ENCODE data around the gene LGR5. TPM values are rescaled to one million over a fixed set of nuclear protein-coding genes. Genes with fewer than 3 reads are reported as not detected.

The LGR5 gene
- total RNA-seq, 4 donors from 2014 or later: 8.7 to 40.1 (median 24.3) TPM

DNA sequence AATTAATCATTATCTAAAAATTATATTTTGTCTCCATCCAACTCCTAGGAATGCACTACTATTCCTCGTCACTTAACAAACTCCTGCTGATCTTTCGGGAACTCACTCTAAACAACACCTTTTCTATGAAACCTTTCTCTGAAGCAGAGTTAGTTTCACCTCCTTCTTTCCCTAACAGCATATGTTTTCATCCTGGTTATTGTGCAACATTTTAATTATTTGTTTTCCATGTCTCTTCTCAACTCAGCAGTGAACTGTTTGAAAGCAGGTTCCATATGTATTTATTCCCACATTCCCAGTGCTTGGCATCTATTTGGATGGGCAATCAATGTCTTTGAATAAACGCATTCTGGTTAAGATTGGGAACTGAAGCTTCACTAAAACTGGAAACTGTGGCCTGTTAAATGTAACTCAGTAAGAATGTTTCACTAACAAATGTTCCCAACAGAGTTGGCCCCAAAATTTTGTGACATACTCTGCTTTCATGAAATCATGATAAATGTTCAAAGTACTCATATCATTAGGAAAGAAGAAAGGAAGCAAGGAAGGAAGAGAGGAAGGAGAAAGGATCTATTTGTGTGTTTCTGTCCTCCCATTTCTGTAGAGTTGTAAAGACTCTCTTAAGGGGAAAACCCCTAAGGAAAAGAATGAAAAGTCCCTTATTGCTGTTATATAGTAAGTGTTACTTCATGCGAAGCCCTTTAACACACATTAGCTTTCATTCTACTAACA lies 13.9 kb upstream of the LGR5 start:
- no peaks in the 10 kb centered on the region for H3K4me1 ChIP-seq
- H3K9me3 ChIP-seq: no peaks in the 10 kb centered on the region
- in situ Hi-C loops (cut with MboI; ENCODE audit: low sequenced_read_pairs in 4 of 4): no loop called here
- ATAC-seq (no peak), DNase-seq (no peak)
- no peak for TF ChIP-seq POLR2A (IDR thresholded peaks at IDR 0.05)
- TF ChIP-seq, protein P1, sequence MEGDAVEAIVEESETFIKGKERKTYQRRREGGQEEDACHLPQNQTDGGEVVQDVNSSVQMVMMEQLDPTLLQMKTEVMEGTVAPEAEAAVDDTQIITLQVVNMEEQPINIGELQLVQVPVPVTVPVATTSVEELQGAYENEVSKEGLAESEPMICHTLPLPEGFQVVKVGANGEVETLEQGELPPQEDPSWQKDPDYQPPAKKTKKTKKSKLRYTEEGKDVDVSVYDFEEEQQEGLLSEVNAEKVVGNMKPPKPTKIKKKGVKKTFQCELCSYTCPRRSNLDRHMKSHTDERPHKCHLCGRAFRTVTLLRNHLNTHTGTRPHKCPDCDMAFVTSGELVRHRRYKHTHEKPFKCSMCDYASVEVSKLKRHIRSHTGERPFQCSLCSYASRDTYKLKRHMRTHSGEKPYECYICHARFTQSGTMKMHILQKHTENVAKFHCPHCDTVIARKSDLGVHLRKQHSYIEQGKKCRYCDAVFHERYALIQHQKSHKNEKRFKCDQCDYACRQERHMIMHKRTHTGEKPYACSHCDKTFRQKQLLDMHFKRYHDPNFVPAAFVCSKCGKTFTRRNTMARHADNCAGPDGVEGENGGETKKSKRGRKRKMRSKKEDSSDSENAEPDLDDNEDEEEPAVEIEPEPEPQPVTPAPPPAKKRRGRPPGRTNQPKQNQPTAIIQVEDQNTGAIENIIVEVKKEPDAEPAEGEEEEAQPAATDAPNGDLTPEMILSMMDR (IDR thresholded peaks at IDR 0.05 in 4 of 5, conservative IDR thresholded peaks at IDR 0.05 in 1 of 5): no peak
- no peak overlapping the region for H3K4me3 ChIP-seq
- H3K27ac ChIP-seq: no peak overlapping the region
- intact Hi-C loops (cut with DNase I; ENCODE audit: low total_unique reads): no loop called here
- H3K27me3 ChIP-seq: no peaks in the 10 kb centered on the region
- no peaks in the 10 kb centered on the region for H3K36me3 ChIP-seq

DNA sequence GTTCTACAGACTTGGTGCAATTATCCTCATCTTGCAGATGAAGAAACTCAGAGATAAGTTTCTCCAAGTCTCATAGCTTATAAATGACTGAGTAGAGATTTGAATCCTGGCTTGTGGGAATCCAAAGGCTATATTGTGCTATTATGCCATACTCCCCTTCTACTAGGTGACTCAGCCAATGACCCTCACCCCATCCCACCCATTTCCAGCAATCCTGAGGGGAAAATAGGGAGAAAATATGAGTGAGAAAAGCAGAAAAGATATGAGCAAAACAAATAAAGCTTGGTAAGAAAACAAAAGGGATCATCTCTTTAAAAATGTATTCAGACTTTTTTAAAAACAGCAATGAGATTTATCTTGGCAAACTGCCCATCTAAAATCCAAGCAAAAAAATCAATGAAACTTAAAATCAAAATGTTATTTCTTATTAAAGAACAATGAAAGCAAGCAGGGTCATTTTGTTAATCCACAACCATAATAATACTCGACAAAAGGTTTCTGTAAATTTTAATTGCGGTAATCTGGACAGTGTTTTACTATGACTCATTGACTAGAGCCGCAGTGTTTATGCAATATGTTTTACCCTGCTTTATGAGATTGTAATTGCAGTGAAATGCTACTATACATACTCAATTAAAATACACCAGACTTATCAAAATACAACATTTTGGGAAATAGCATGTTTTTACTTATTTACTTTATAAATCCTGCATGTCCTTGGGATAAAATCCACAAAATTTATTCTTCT lies 13.1 kb upstream of the LGR5 start:
- in situ Hi-C loops (cut with MboI; ENCODE audit: low sequenced_read_pairs in 4 of 4): no loop called here
- Histone ChIP-seq H3K36me3 (no peaks in the 10 kb centered on the region), H3K4me1 (no peaks in the 10 kb centered on the region), H3K27ac (no peak overlapping the region), H3K4me3 (no peak overlapping the region), H3K27me3 (no peaks in the 10 kb centered on the region), H3K9me3 (no peaks in the 10 kb centered on the region)
- no peak for ATAC-seq
- intact Hi-C loops (cut with DNase I; ENCODE audit: low total_unique reads): no loop called here
- DNase-seq: no peak
- TF ChIP-seq, protein P1 (IDR thresholded peaks at IDR 0.05 in 4 of 5, conservative IDR thresholded peaks at IDR 0.05 in 1 of 5): no peak
- TF ChIP-seq POLR2A (IDR thresholded peaks at IDR 0.05): no peak

DNA sequence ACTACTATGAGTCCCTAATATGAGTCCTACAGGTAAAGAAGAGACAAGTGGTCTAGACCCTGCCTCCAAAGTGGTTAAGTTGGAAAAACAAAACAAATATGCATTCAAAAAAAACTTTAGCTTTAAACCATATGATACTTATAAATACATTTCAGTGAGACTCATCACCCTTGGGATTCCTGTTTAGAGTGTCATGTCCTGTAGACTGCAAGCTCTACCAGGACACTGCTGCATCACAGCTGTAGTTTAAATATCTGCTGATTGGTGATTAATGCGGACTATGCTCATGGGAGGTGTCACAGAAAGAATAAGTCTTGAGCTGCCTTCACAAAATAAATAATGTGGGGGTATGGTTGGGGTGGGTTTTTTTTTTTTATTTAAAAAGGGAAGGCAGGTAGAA lies 8.8 kb upstream of the LGR5 start:
- Histone ChIP-seq H3K4me1 (no peaks in the 10 kb centered on the region), H3K27me3 (no peaks in the 10 kb centered on the region), H3K36me3 (no peaks in the 10 kb centered on the region), H3K4me3 (no peak overlapping the region), H3K9me3 (no peaks in the 10 kb centered on the region), H3K27ac (no peak overlapping the region)
- in situ Hi-C loops (cut with MboI; ENCODE audit: low sequenced_read_pairs in 4 of 4): no loop called here
- ATAC-seq (no peak), DNase-seq (no peak)
- intact Hi-C loops (cut with DNase I; ENCODE audit: low total_unique reads): no loop called here
- TF ChIP-seq, protein P1 (IDR thresholded peaks at IDR 0.05 in 4 of 5, conservative IDR thresholded peaks at IDR 0.05 in 1 of 5): no peak
- no peak for TF ChIP-seq POLR2A (IDR thresholded peaks at IDR 0.05)

DNA sequence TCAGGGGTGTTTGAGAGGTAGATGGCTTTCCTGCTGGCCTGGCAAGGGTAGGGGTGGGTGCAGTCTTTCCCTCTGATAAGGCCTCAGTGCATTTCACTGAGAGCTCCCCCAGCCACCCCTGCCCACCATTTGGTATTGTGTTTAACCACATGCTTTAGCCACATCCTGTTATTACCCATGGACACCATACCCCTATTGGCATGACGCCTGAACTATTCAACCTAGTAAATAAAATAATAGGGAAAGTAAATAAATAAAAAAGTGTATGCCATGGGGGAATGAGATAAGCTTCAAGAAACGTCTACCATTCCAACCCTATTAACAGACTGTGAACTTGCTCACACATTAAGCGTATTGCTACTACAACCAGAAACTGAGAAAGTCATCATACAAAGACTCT lies 7.6 kb upstream of the LGR5 start:
- Histone ChIP-seq H3K36me3 (no peaks in the 10 kb centered on the region), H3K27me3 (no peaks in the 10 kb centered on the region), H3K4me3 (no peak overlapping the region), H3K4me1 (no peaks in the 10 kb centered on the region), H3K9me3 (no peaks in the 10 kb centered on the region), H3K27ac (no peak overlapping the region)
- in situ Hi-C loops (cut with MboI; ENCODE audit: low sequenced_read_pairs in 4 of 4) (no loop called here), intact Hi-C loops (cut with DNase I; ENCODE audit: low total_unique reads) (no loop called here)
- no peak for DNase-seq
- no peak for TF ChIP-seq POLR2A (IDR thresholded peaks at IDR 0.05)
- TF ChIP-seq, protein P1 (IDR thresholded peaks at IDR 0.05 in 4 of 5, conservative IDR thresholded peaks at IDR 0.05 in 1 of 5): no peak
- no peak for ATAC-seq
